ENCODE data around the gene GNB1. TPM values are rescaled to one million over a fixed set of nuclear protein-coding genes. Genes with fewer than 3 reads are reported as not detected.

Gene GNB1
- total and polyA plus RNA-seq, 4 donors, result 114 to 338 (median 191) TPM

DNA sequence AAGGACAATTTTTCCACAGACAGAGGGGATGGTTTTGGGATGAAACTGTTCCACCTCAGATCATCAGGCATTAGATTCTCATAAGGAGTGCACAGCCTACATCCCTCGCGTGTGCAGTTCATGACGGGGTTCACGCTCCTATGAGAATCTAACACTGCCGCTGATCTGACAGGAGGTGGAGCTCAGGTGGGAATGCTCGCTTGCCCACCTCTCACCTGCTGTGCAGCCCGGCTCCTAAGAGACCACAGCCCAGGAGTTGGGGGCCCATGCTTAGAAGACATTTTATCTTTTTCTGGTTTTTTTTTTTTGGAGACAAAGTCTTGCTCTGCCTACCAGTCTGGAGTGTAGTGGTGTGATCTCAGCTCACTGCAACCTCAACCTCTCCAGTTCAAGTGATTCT is 16.0 kb downstream of the GNB1 start:
- 96 to 98% methylated on average over 7 of the region's 7 CpGs for WGBS, 2 donors
- ATAC-seq (ENCODE audit: insufficient read depth, low FRiP score), result no peak
- Histone ChIP-seq H3K4me1 (ENCODE audit: control insufficient read depth in 5 of 5, insufficient read depth in 5 of 5, low read length in 5 of 5) (peaks cover 6 to 43% (median 8%) of the 10 kb centered on the region in 5 donors), H3K9me3 (ENCODE audit: control insufficient read depth in 4 of 4, insufficient read depth in 3 of 4, low read length in 3 of 4) (no peaks in the 10 kb centered on the region), H3K4me3 (no peak overlapping the region), H3K27ac (ENCODE audit: low read depth in 1 of 2, low read length in 1 of 2) (no peak overlapping the region), H3K27me3 (ENCODE audit: control insufficient read depth in 3 of 3, insufficient read depth in 3 of 3, low read length in 2 of 3) (no peaks in the 10 kb centered on the region), H3K9ac (ENCODE audit: insufficient read depth in 1 of 2, low read length in 2 of 2) (no peak overlapping the region), H3K36me3 (ENCODE audit: control insufficient read depth in 4 of 4, insufficient read depth in 4 of 4, low read length in 4 of 4) (peaks cover 0 to 21% (median 5%) of the 10 kb centered on the region in 4 donors)
- DNase-seq, result no peak
- TF ChIP-seq, protein P1, sequence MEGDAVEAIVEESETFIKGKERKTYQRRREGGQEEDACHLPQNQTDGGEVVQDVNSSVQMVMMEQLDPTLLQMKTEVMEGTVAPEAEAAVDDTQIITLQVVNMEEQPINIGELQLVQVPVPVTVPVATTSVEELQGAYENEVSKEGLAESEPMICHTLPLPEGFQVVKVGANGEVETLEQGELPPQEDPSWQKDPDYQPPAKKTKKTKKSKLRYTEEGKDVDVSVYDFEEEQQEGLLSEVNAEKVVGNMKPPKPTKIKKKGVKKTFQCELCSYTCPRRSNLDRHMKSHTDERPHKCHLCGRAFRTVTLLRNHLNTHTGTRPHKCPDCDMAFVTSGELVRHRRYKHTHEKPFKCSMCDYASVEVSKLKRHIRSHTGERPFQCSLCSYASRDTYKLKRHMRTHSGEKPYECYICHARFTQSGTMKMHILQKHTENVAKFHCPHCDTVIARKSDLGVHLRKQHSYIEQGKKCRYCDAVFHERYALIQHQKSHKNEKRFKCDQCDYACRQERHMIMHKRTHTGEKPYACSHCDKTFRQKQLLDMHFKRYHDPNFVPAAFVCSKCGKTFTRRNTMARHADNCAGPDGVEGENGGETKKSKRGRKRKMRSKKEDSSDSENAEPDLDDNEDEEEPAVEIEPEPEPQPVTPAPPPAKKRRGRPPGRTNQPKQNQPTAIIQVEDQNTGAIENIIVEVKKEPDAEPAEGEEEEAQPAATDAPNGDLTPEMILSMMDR (IDR thresholded peaks at IDR 0.05; ENCODE audit: control extremely low read depth, extremely low read depth), result no peak

DNA sequence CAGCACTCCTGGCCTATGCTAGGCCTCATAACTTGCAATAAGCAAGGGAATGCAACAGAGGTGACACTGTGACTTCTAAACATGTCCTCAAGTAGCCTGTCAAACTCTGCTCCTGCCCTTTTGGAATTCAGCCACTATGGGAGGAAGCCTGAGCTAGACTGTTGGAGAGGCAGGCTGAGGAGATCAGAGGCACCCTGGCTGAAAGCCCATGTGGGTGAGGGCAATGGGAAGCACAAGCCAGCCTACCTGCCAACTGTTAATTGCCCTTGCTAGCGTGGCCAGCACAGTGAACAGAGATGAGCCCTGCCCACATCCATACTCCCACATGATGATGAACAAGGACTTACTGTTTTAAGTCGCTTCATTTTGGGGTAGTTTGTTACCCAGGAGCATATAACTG is 17.7 kb downstream of the GNB1 start:
- Histone ChIP-seq H3K27me3 (ENCODE audit: control insufficient read depth in 3 of 3, insufficient read depth in 3 of 3, low read length in 2 of 3) (no peaks in the 10 kb centered on the region), H3K4me1 (ENCODE audit: control insufficient read depth in 5 of 5, insufficient read depth in 5 of 5, low read length in 5 of 5) (peaks cover 6 to 39% (median 8%) of the 10 kb centered on the region in 5 donors), H3K27ac (ENCODE audit: low read depth in 1 of 2, low read length in 1 of 2) (peak overlapping the region; percentile 4 to 41), H3K4me3 (no peak overlapping the region), H3K9me3 (ENCODE audit: control insufficient read depth in 4 of 4, insufficient read depth in 3 of 4, low read length in 3 of 4) (no peaks in the 10 kb centered on the region), H3K9ac (ENCODE audit: insufficient read depth in 1 of 2, low read length in 2 of 2) (no peak overlapping the region), H3K36me3 (ENCODE audit: control insufficient read depth in 4 of 4, insufficient read depth in 4 of 4, low read length in 4 of 4) (peaks cover 0 to 18% (median 4%) of the 10 kb centered on the region in 4 donors)
- peak in 2 of 3 donors; percentile 32 to 42 for DNase-seq
- 70 to 83% methylated on average over 2 of the region's 2 CpGs for WGBS, 2 donors
- TF ChIP-seq, protein P1 (IDR thresholded peaks at IDR 0.05; ENCODE audit: control extremely low read depth, extremely low read depth), result no peak
- ATAC-seq (ENCODE audit: insufficient read depth, low FRiP score), result no peak

DNA sequence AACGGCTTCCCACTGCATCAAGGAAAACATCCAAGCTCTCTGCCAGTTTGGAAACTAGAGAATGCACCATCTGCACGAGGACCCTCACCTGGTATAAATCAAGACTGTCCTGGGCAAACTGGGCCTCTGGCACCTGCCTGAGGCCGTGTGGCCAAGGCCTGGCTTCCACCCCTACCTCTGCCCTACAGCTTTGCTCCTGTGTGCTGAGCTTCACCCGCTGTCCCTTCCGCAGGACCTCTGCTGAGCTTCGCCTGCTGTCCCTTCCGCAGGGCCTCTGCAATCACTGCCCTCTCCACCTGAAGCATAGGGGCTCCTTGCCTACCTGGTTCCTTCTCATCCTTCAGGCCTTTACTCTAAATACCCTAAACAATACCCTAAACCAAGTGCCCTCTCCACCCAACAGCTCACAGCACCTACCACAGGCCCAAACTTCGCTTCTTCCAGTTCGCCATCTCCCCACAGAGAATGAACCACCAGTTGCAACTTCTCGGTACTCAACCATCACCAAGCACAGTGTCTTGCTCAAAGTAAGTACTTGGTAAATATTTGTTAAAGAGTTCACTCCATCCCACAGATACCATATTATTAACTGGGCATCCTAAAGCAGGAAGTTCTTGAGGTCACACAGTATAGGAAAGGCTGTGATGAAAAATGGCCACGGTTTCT is 18.4 kb downstream of the GNB1 start:
- Histone ChIP-seq H3K9ac (ENCODE audit: insufficient read depth in 1 of 2, low read length in 2 of 2) (no peak overlapping the region), H3K36me3 (ENCODE audit: control insufficient read depth in 4 of 4, insufficient read depth in 4 of 4, low read length in 4 of 4) (peaks cover 0 to 16% (median 4%) of the 10 kb centered on the region in 4 donors), H3K27me3 (ENCODE audit: control insufficient read depth in 3 of 3, insufficient read depth in 3 of 3, low read length in 2 of 3) (no peaks in the 10 kb centered on the region), H3K27ac (ENCODE audit: low read depth in 1 of 2, low read length in 1 of 2) (peak overlapping the region; percentile 41 to 45), H3K9me3 (ENCODE audit: control insufficient read depth in 4 of 4, insufficient read depth in 3 of 4, low read length in 3 of 4) (no peaks in the 10 kb centered on the region), H3K4me1 (ENCODE audit: control insufficient read depth in 5 of 5, insufficient read depth in 5 of 5, low read length in 5 of 5) (peaks cover 6 to 36% (median 8%) of the 10 kb centered on the region in 5 donors), H3K4me3 (no peak overlapping the region)
- WGBS, 2 donors, result 84 to 87% methylated on average over 11 of the region's 11 CpGs
- no peak for DNase-seq
- ATAC-seq (ENCODE audit: insufficient read depth, low FRiP score), result no peak
- TF ChIP-seq, protein P1 (IDR thresholded peaks at IDR 0.05; ENCODE audit: control extremely low read depth, extremely low read depth), result no peak

All from lung (tissue), 12 donors.